ENCODE data around the gene TMEM145. TPM values are rescaled to one million over a fixed set of nuclear protein-coding genes. Genes with fewer than 3 reads are reported as not detected.

TMEM145 gene
- total and polyA plus RNA-seq, 3 experiments from 2014 or later, result 0.15 TPM; not detected in 2

GRCh38 chr19:42291435-42291810 is 21.7 kb upstream of the TMEM145 start:
- Mint-ChIP-seq H3K36me3 (peaks cover 0 to 79% (median 2%) of the 10 kb centered on the region in 3 donors), H3K27me3 (no peaks in the 10 kb centered on the region), H3K4me3 (peak overlapping the region in 1 of 7 donors; percentile 62), H3K9me3 (no peaks in the 10 kb centered on the region), H3K4me1 (peaks cover 5 to 13% (median 10%) of the 10 kb centered on the region in 3 donors), H3K27ac (peak overlapping the region in 3 of 8 donors; percentile 64 to 90 (median 77))
- no peak for DNase-seq
- ChIA-PET POLR2A (no interaction called here), CTCF (interaction anchor here (1.1 to 1.2 kb wide), 2 partner anchors 159 to 172 kb away, joined by 4 read pairs; partner anchors contain the start of gene POU2F2)
- H3K9me3 ChIP-seq (ENCODE audit: low read length), result no peaks in the 10 kb centered on the region
- no peaks in the 10 kb centered on the region for H3K4me1 ChIP-seq (ENCODE audit: insufficient read depth, low read length)
- peaks cover 20% of the 10 kb centered on the region for H3K36me3 ChIP-seq (ENCODE audit: insufficient read depth, low read length)
- H3K4me3 ChIP-seq (ENCODE audit: low read length), result no peak overlapping the region
- H3K27ac ChIP-seq (ENCODE audit: low read depth, low read length), result no peak overlapping the region
- no peaks in the 10 kb centered on the region for H3K27me3 ChIP-seq (ENCODE audit: insufficient read depth, low read length, poor library complexity, severe bottlenecking)

- peaks cover 0 to 77% (median 2%) of the 10 kb centered on the region in 3 donors for H3K36me3 Mint-ChIP-seq
- H3K9me3 ChIP-seq (ENCODE audit: low read length), result no peaks in the 10 kb centered on the region
- DNase-seq, result no peak
- ChIA-PET CTCF (interaction anchor here (1.1 to 1.7 kb wide), 3 partner anchors 10 to 160 kb away, joined by 3 to 4 read pairs (median 4); partner anchors contain the start of gene POU2F2), POLR2A (no interaction called here)
- peak overlapping the region in 3 of 8 donors; percentile 74 to 90 (median 77) for H3K27ac Mint-ChIP-seq
- H3K27me3 ChIP-seq (ENCODE audit: insufficient read depth, low read length, poor library complexity, severe bottlenecking), result no peaks in the 10 kb centered on the region
- H3K4me3 Mint-ChIP-seq, result no peak overlapping the region
- H3K27ac ChIP-seq (ENCODE audit: low read depth, low read length), result no peak overlapping the region
- H3K9me3 Mint-ChIP-seq, result no peaks in the 10 kb centered on the region
- no peak overlapping the region for H3K4me3 ChIP-seq (ENCODE audit: low read length)
- H3K27me3 Mint-ChIP-seq, result no peaks in the 10 kb centered on the region
- no peaks in the 10 kb centered on the region for H3K4me1 ChIP-seq (ENCODE audit: insufficient read depth, low read length)
- peaks cover 5 to 13% (median 10%) of the 10 kb centered on the region in 3 donors for H3K4me1 Mint-ChIP-seq
- peaks cover 17% of the 10 kb centered on the region for H3K36me3 ChIP-seq (ENCODE audit: insufficient read depth, low read length)
These were observed 20.8 kb upstream of the TMEM145 start for GRCh38 chr19:42292042-42292960.

- CTCF ChIA-PET, result interaction anchor here (1.4 to 2.2 kb wide), 3 partner anchors 11 to 15 kb away, joined by 3 to 6 read pairs (median 4); no protein-coding TSS in a partner anchor
- Mint-ChIP-seq H3K9me3 (no peaks in the 10 kb centered on the region), H3K4me1 (peaks cover 5 to 13% (median 10%) of the 10 kb centered on the region in 3 donors), H3K4me3 (no peak overlapping the region), H3K36me3 (peaks cover 0 to 71% (median 2%) of the 10 kb centered on the region in 3 donors), H3K27ac (peak overlapping the region in 1 of 8 donors; percentile 66), H3K27me3 (no peaks in the 10 kb centered on the region)
- POLR2A ChIA-PET, result no interaction called here
- no peaks in the 10 kb centered on the region for H3K27me3 ChIP-seq (ENCODE audit: insufficient read depth, low read length, poor library complexity, severe bottlenecking)
- no peak overlapping the region for H3K4me3 ChIP-seq (ENCODE audit: low read length)
- no peak for DNase-seq
- H3K4me1 ChIP-seq (ENCODE audit: insufficient read depth, low read length), result no peaks in the 10 kb centered on the region
- H3K9me3 ChIP-seq (ENCODE audit: low read length), result no peaks in the 10 kb centered on the region
- no peak overlapping the region for H3K27ac ChIP-seq (ENCODE audit: low read depth, low read length)
- H3K36me3 ChIP-seq (ENCODE audit: insufficient read depth, low read length), result peaks cover 16% of the 10 kb centered on the region
These were observed 20.1 kb upstream of the TMEM145 start for GRCh38 chr19:42292963-42293362.

- peaks cover 11% of the 10 kb centered on the region for H3K36me3 ChIP-seq (ENCODE audit: insufficient read depth, low read length)
- no peaks in the 10 kb centered on the region for H3K9me3 Mint-ChIP-seq
- no peaks in the 10 kb centered on the region for H3K27me3 Mint-ChIP-seq
- no peak overlapping the region for H3K27ac ChIP-seq (ENCODE audit: low read depth, low read length)
- no peaks in the 10 kb centered on the region for H3K4me1 ChIP-seq (ENCODE audit: insufficient read depth, low read length)
- no peak overlapping the region for H3K27ac Mint-ChIP-seq
- ChIA-PET POLR2A (no interaction called here), CTCF (interaction anchor here (0.6 to 2.2 kb wide), 4 partner anchors 12 to 182 kb away, joined by 3 to 6 read pairs (median 4); no protein-coding TSS in a partner anchor)
- no peak for DNase-seq
- H3K4me1 Mint-ChIP-seq, result peaks cover 5 to 13% (median 10%) of the 10 kb centered on the region in 3 donors
- no peaks in the 10 kb centered on the region for H3K9me3 ChIP-seq (ENCODE audit: low read length)
- H3K27me3 ChIP-seq (ENCODE audit: insufficient read depth, low read length, poor library complexity, severe bottlenecking), result no peaks in the 10 kb centered on the region
- peaks cover 0 to 65% (median 2%) of the 10 kb centered on the region in 3 donors for H3K36me3 Mint-ChIP-seq
- H3K4me3 Mint-ChIP-seq, result no peak overlapping the region
- no peak overlapping the region for H3K4me3 ChIP-seq (ENCODE audit: low read length)
These were observed 19.6 kb upstream of the TMEM145 start for GRCh38 chr19:42293540-42293939.

GRCh38 chr19:42293948-42294347 is 19.2 kb upstream of the TMEM145 start:
- Mint-ChIP-seq H3K27me3 (no peaks in the 10 kb centered on the region), H3K36me3 (peaks cover 0 to 61% (median 2%) of the 10 kb centered on the region in 3 donors), H3K4me1 (peaks cover 5 to 13% (median 10%) of the 10 kb centered on the region in 3 donors), H3K9me3 (no peaks in the 10 kb centered on the region), H3K27ac (no peak overlapping the region), H3K4me3 (no peak overlapping the region)
- CTCF ChIA-PET, result interaction anchor here (0.6 to 2.9 kb wide), 5 partner anchors 12 to 183 kb away, joined by 3 to 16 read pairs (median 4); partner anchors contain the start of gene POU2F2
- Histone ChIP-seq H3K27me3 (ENCODE audit: insufficient read depth, low read length, poor library complexity, severe bottlenecking) (no peaks in the 10 kb centered on the region), H3K4me1 (ENCODE audit: insufficient read depth, low read length) (no peaks in the 10 kb centered on the region), H3K4me3 (ENCODE audit: low read length) (no peak overlapping the region), H3K27ac (ENCODE audit: low read depth, low read length) (no peak overlapping the region), H3K9me3 (ENCODE audit: low read length) (no peaks in the 10 kb centered on the region), H3K36me3 (ENCODE audit: insufficient read depth, low read length) (peaks cover 8% of the 10 kb centered on the region)
- POLR2A ChIA-PET, result interaction anchor here (0.7 kb wide), 1 partner anchor 126 kb away, joined by 4 read pairs; no protein-coding TSS in a partner anchor
- DNase-seq, result no peak

- Histone ChIP-seq H3K27me3 (ENCODE audit: insufficient read depth, low read length, poor library complexity, severe bottlenecking) (no peaks in the 10 kb centered on the region), H3K4me3 (ENCODE audit: low read length) (no peak overlapping the region), H3K4me1 (ENCODE audit: insufficient read depth, low read length) (no peaks in the 10 kb centered on the region), H3K9me3 (ENCODE audit: low read length) (no peaks in the 10 kb centered on the region), H3K36me3 (ENCODE audit: insufficient read depth, low read length) (peaks cover 4% of the 10 kb centered on the region), H3K27ac (ENCODE audit: low read depth, low read length) (no peak overlapping the region)
- peaks cover 5 to 13% (median 10%) of the 10 kb centered on the region in 3 donors for H3K4me1 Mint-ChIP-seq
- H3K4me3 Mint-ChIP-seq, result peak overlapping the region in 2 of 7 donors; percentile 10 to 36
- H3K27ac Mint-ChIP-seq, result no peak overlapping the region
- H3K9me3 Mint-ChIP-seq, result no peaks in the 10 kb centered on the region
- POLR2A ChIA-PET, result interaction anchor here (0.7 to 1.1 kb wide), 2 partner anchors 127 to 162 kb away, joined by 3 to 4 read pairs; partner anchors contain the start of gene POU2F2
- CTCF ChIA-PET, result interaction anchor here (1.0 to 2.9 kb wide), 3 partner anchors 14 to 162 kb away, joined by 3 to 16 read pairs (median 6); partner anchors contain the start of genes GSK3A and POU2F2
- no peak for DNase-seq
- peaks cover 0 to 55% (median 2%) of the 10 kb centered on the region in 3 donors for H3K36me3 Mint-ChIP-seq
- no peaks in the 10 kb centered on the region for H3K27me3 Mint-ChIP-seq
These were observed 18.5 kb upstream of the TMEM145 start for GRCh38 chr19:42294471-42295137.

- H3K4me1 Mint-ChIP-seq, result peaks cover 5 to 16% (median 10%) of the 10 kb centered on the region in 3 donors
- POLR2A ChIA-PET, result interaction anchor here (1.1 kb wide), 1 partner anchor 163 kb away, joined by 3 read pairs; the partner anchor contains the start of gene POU2F2
- Histone ChIP-seq H3K27me3 (ENCODE audit: insufficient read depth, low read length, poor library complexity, severe bottlenecking) (no peaks in the 10 kb centered on the region), H3K4me3 (ENCODE audit: low read length) (no peak overlapping the region), H3K27ac (ENCODE audit: low read depth, low read length) (no peak overlapping the region), H3K36me3 (ENCODE audit: insufficient read depth, low read length) (no peaks in the 10 kb centered on the region), H3K9me3 (ENCODE audit: low read length) (no peaks in the 10 kb centered on the region), H3K4me1 (ENCODE audit: insufficient read depth, low read length) (no peaks in the 10 kb centered on the region)
- peaks cover 0 to 51% (median 2%) of the 10 kb centered on the region in 3 donors for H3K36me3 Mint-ChIP-seq
- DNase-seq, result no peak
- no peak overlapping the region for H3K4me3 Mint-ChIP-seq
- H3K9me3 Mint-ChIP-seq, result no peaks in the 10 kb centered on the region
- no peaks in the 10 kb centered on the region for H3K27me3 Mint-ChIP-seq
- H3K27ac Mint-ChIP-seq, result peak overlapping the region in 4 of 8 donors; percentile 6 to 61 (median 44)
- CTCF ChIA-PET, result interaction anchor here (0.7 to 2.9 kb wide), 5 partner anchors 13 to 185 kb away, joined by 3 to 16 read pairs (median 5); partner anchors contain the start of genes GSK3A and POU2F2
These were observed 17.8 kb upstream of the TMEM145 start for GRCh38 chr19:42295342-42295741.
